Measurements from ENCODE around the gene AKT1.

DNA sequence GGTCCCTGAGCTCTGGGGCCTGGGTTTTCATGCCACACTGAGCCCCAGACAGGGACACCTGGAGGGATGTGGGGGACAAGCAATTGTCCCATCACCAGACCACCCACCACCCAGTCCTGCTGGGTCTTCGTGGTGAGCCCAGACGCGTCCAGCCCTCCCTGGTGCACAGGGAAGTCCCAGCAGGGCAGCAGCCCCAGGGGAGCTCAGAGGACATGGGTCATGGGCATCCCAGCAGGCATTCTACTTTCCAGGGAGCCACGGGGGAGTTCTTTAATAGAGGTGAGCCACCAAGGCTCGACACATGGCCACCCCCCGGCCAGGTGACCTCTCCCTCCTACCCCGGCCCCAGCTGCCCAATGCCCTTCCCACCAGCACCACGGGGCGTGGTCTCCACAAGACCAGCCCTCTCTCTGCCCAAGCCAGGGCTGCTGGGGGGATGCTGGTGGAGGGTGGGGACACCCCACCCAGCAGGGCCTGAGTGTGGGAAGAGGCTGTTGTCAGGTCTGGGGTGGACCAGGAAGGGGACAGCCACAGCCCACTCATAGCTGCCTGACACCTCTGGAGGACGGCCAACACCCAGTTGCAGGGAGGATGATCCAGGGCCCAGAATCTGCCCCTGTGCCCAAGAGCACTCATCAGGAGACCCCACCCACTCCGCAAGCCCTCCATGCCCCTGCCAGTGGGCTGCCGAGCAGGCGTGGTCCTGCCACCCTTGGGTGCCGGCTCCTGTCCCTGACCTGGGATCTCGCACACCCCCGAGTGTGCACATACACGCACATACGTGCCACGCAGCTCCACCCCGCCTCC, 14.1 kb downstream of the AKT1 start:
- TF ChIP-seq, protein P1, sequence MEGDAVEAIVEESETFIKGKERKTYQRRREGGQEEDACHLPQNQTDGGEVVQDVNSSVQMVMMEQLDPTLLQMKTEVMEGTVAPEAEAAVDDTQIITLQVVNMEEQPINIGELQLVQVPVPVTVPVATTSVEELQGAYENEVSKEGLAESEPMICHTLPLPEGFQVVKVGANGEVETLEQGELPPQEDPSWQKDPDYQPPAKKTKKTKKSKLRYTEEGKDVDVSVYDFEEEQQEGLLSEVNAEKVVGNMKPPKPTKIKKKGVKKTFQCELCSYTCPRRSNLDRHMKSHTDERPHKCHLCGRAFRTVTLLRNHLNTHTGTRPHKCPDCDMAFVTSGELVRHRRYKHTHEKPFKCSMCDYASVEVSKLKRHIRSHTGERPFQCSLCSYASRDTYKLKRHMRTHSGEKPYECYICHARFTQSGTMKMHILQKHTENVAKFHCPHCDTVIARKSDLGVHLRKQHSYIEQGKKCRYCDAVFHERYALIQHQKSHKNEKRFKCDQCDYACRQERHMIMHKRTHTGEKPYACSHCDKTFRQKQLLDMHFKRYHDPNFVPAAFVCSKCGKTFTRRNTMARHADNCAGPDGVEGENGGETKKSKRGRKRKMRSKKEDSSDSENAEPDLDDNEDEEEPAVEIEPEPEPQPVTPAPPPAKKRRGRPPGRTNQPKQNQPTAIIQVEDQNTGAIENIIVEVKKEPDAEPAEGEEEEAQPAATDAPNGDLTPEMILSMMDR (IDR thresholded peaks at IDR 0.05) = no peak
- TF ChIP-seq ZFX (IDR thresholded peaks at IDR 0.05; ENCODE audit: borderline replicate concordance) = no peak
